GM18511 (cell line): Measurements from ENCODE around the gene IFT52.
"Not testable (repeated sequence)": the region's sequence is repeated elsewhere in the genome, so short reads cannot be mapped to it uniquely, and the experiment has no call there.

Experiments used
- ATAC-seq: cut with Tn5 transposase; IDR thresholded peaks from one replicate; pipeline ENCODE4 v1.9.1; 2021; ENCODE audit warnings: mild to moderate bottlenecking, moderate library complexity; ENCODE audit not compliant: unreplicated experiment

IFT52 gene

GRCh38 chr20:43567477-43567876 lies 23.3 kb upstream of the IFT52 start:
- no peak for ATAC-seq

GRCh38 chr20:43568706-43569105 lies 22.0 kb upstream of the IFT52 start:
- no peak for ATAC-seq

GRCh38 chr20:43569282-43569681 lies 21.5 kb upstream of the IFT52 start:
- no peak for ATAC-seq

- no peak for ATAC-seq
These were observed 20.2 kb upstream of the IFT52 start for GRCh38 chr20:43570496-43570895.

- no peak for ATAC-seq
These were observed 19.4 kb upstream of the IFT52 start for GRCh38 chr20:43571310-43571709.

GRCh38 chr20:43571771-43572170 lies 19.0 kb upstream of the IFT52 start:
- no peak for ATAC-seq

- ATAC-seq, result no peak
These were observed 17.8 kb upstream of the IFT52 start for GRCh38 chr20:43572891-43573290.

GRCh38 chr20:43576108-43576507 lies 14.6 kb upstream of the IFT52 start:
- ATAC-seq, result no peak

GRCh38 chr20:43579861-43580793 lies 10.6 kb upstream of the IFT52 start:
- ATAC-seq, result no peak

- ATAC-seq, result no peak
These were observed 7.4 kb upstream of the IFT52 start for GRCh38 chr20:43583133-43583864.

GRCh38 chr20:43583982-43584432 lies 6.7 kb upstream of the IFT52 start:
- ATAC-seq, result no peak

- no peak for ATAC-seq
These were observed 6.1 kb upstream of the IFT52 start for GRCh38 chr20:43584448-43585136.

- ATAC-seq, result no peak
These were observed 4.1 kb upstream of the IFT52 start for GRCh38 chr20:43586641-43587040.

GRCh38 chr20:43588526-43588925 lies 2.2 kb upstream of the IFT52 start:
- ATAC-seq, result not testable (repeated sequence)

GRCh38 chr20:43590036-43590391 lies 723 bp upstream of the IFT52 start:
- peak; percentile 12 for ATAC-seq

- not testable (repeated sequence) for ATAC-seq
These were observed 11.2 kb downstream of the IFT52 start for GRCh38 chr20:43601960-43602359.

- ATAC-seq, result no peak
These were observed 12.4 kb downstream of the IFT52 start for GRCh38 chr20:43603124-43603523.

GRCh38 chr20:43605715-43606114 lies 15.0 kb downstream of the IFT52 start:
- no peak for ATAC-seq

GRCh38 chr20:43607278-43607677 lies 16.5 kb downstream of the IFT52 start:
- not testable (repeated sequence) for ATAC-seq

- ATAC-seq, result no peak
These were observed 40.9 kb downstream of the IFT52 start for GRCh38 chr20:43631598-43631997.

- no peak for ATAC-seq
These were observed 45.7 kb downstream of the IFT52 start for GRCh38 chr20:43636429-43636828.
